Hepatocyte (in vitro differentiated cells): ENCODE measurements around the gene RBFOX1.

ENCODE experiments used
- CTCF ChIP-seq: fragments of 200-600 bp; sonication (generic); IDR thresholded peaks from 2 replicates; pipeline ENCODE4 v1.5.1; 2016; ENCODE audit warnings: antibody characterized with exemption, mild to moderate bottlenecking; ENCODE audit not compliant: poor library complexity
- EZH2 ChIP-seq: fragments of 200-600 bp; sonication (generic); IDR thresholded peaks from 2 replicates; pipeline ENCODE4 v1.6.1; 2016; ENCODE audit warnings: antibody characterized with exemption, mild to moderate bottlenecking, borderline replicate concordance
- EZH2phosphoT487 ChIP-seq: fragments of 200-600 bp; sonication (generic); IDR thresholded peaks from one replicate; pipeline ENCODE4 v1.6.1; 2018; ENCODE audit warnings: antibody characterized with exemption, mild to moderate bottlenecking, low read depth, moderate library complexity; ENCODE audit not compliant: unreplicated experiment, severe bottlenecking

GRCh38 chr16:7334801-7335560, 2.3 kb downstream of the RBFOX1 start:
- TF ChIP-seq CTCF = no peak
- no peak for TF ChIP-seq EZH2
- TF ChIP-seq EZH2phosphoT487 = no peak
